ENCODE measurements around the gene SORL1-AS1.
A peak's percentile ranks its signal among the peaks of the same experiment; 100 is the strongest.

The SORL1-AS1 gene

DNA sequence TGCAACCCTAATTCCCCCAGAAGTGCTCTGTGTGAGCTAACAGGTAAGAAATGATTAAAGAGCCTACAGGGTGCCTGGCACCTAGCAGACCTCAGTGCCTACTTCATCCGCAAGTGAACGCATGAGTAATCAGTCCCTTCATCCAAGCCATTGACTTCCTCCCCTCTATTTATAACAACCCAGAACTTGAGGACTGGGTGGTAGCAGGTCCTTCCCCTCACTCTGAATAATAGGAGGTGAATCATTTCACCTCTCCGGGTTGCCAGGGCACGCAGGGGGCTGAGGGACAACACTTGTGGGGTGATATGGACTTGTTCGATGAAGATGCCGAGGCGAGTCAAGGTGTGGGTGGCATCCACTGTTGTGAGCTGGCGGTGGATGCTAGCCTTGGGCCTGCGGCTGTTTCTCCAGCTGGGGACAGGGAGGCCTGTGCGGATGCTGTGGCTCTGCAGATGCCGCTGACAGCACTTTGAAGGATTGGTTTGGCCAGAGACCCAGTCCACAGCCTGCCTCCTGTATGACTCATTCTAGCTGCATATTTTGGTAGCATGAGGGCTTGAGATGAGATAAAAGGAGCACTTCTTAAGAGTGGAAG lies 11.7 kb upstream of the SORL1-AS1 start:
- intact Hi-C loops (cut with DNase I; ENCODE audit: low total_unique reads), result no loop called here
- Histone ChIP-seq H3K4me3 (no peak overlapping the region), H3K9me3 (no peaks in the 10 kb centered on the region), H3K27ac (peak overlapping the region in 3 of 5 donors; percentile 22 to 68 (median 63)), H3K36me3 (no peaks in the 10 kb centered on the region), H3K27me3 (no peaks in the 10 kb centered on the region), H3K4me1 (peaks cover 22 to 72% (median 47%) of the 10 kb centered on the region in 4 donors)
- peak in 1 of 2 donors; percentile 76 for DNase-seq
- TF ChIP-seq POLR2AphosphoS5 (IDR thresholded peaks at IDR 0.05) (peak in 1 of 3 donors; percentile 18), POLR2A (IDR thresholded peaks at IDR 0.05) (no peak)
- 48 to 80% (median 73%) methylated on average over 10 to 11 of the region's 11 CpGs for WGBS, 5 donors

DNA sequence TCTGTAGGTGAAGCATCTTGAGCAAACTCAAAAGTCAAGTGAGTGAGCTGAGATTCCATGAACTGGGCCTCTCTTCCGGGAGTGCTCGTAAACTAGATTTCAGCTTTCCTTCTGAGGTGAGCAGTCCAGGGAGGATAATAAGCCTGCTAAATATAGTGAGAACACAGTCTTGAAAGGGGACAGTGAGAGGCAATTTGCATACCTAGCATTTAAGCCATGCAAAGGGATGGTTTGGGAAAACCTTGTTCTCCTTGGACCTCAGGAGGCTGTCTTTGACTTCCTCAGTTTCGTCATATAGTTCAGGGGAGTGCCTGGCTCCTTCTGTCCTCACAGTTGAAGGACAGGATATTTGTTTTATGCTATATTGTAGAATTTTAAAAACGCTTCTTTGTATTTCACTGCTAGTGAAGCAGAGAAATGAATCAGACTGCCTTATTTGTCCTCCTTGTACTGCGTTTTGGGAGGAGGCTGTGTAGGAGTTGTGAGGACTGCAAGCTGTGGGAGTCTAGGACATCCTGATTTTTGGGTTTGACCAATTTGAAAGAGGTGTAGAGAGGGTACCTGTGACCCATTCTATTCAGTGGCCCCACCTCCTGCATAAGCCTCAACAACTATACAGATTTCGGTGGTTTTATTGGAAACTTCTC lies 11.0 kb upstream of the SORL1-AS1 start:
- peak overlapping the region in 3 of 5 donors; percentile 22 to 68 (median 63) for H3K27ac ChIP-seq
- no peaks in the 10 kb centered on the region for H3K36me3 ChIP-seq
- peaks cover 25 to 75% (median 50%) of the 10 kb centered on the region in 4 donors for H3K4me1 ChIP-seq
- intact Hi-C loops (cut with DNase I; ENCODE audit: low total_unique reads), result no loop called here
- no peaks in the 10 kb centered on the region for H3K9me3 ChIP-seq
- TF ChIP-seq POLR2AphosphoS5 (IDR thresholded peaks at IDR 0.05), result no peak
- TF ChIP-seq EP300 (IDR thresholded peaks at IDR 0.05), result no peak
- TF ChIP-seq, protein P1, sequence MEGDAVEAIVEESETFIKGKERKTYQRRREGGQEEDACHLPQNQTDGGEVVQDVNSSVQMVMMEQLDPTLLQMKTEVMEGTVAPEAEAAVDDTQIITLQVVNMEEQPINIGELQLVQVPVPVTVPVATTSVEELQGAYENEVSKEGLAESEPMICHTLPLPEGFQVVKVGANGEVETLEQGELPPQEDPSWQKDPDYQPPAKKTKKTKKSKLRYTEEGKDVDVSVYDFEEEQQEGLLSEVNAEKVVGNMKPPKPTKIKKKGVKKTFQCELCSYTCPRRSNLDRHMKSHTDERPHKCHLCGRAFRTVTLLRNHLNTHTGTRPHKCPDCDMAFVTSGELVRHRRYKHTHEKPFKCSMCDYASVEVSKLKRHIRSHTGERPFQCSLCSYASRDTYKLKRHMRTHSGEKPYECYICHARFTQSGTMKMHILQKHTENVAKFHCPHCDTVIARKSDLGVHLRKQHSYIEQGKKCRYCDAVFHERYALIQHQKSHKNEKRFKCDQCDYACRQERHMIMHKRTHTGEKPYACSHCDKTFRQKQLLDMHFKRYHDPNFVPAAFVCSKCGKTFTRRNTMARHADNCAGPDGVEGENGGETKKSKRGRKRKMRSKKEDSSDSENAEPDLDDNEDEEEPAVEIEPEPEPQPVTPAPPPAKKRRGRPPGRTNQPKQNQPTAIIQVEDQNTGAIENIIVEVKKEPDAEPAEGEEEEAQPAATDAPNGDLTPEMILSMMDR (IDR thresholded peaks at IDR 0.05), result no peak
- TF ChIP-seq POLR2A (IDR thresholded peaks at IDR 0.05), result no peak
- 80 to 89% (median 82%) methylated on average over 6 of the region's 6 CpGs for WGBS, 5 donors
- no peaks in the 10 kb centered on the region for H3K27me3 ChIP-seq
- no peak overlapping the region for H3K4me3 ChIP-seq
- DNase-seq, result no peak

DNA sequence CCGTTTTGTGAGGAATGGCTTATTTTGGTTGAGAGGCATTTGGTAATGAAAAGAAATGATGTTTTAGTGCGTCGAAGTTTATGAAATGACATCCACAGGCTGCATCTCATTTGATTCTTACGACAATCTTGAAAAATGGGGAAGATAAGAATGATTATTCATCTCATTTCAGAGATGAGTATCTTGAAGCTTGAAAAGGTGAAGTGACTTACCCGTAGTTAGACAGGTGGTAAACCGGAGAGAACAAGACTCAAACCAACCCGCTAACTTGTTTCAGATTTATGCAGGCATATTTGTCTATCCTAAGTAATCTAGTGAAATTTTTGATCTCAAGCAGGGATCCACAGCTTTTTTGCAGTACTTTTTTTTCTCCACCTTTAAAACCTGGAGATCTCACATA lies 9.1 kb upstream of the SORL1-AS1 start:
- intact Hi-C loops (cut with DNase I; ENCODE audit: low total_unique reads), result no loop called here
- TF ChIP-seq EP300 (IDR thresholded peaks at IDR 0.05), result no peak
- TF ChIP-seq, protein P1 (IDR thresholded peaks at IDR 0.05), result no peak
- no peak for TF ChIP-seq POLR2A (IDR thresholded peaks at IDR 0.05)
- no peak for TF ChIP-seq POLR2AphosphoS5 (IDR thresholded peaks at IDR 0.05)

DNA sequence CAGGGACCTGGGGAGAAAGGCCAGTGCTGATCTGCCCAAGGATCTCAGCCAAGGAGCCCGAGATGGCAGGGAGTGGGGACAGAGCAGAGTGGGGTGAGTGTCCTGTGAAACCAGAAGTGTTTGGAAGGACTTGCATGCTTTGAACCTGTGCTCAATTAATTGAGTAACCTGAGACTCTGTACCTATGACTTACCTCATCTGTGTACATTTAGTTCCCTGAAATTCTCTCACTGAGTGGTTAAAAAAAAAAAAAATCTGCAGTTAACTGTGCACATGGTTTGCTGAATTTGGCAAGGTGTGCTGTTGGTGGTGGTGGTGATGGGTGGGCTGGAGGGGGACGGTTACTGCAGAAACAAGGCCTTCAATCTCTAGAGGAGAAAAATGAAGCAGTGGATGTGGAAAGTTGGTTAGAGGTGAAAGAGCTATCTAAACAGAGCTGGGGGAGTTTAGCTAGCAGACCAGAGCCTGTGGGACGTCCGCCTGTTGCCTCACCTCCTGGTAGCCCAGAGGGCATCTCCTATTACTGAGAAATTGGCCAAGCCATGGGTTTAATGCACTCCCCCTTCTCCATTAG lies 8.3 kb upstream of the SORL1-AS1 start:
- Histone ChIP-seq H3K4me3 (no peak overlapping the region), H3K9me3 (no peaks in the 10 kb centered on the region), H3K27me3 (no peaks in the 10 kb centered on the region), H3K27ac (peak overlapping the region in 2 of 5 donors; percentile 8 to 59), H3K36me3 (no peaks in the 10 kb centered on the region), H3K4me1 (peaks cover 10 to 49% (median 30%) of the 10 kb centered on the region in 4 donors)
- WGBS, 5 donors, result 63 to 84% (median 73%) methylated on average over 4 of the region's 4 CpGs
- peak in 1 of 2 donors; percentile 46 for DNase-seq
- intact Hi-C loops (cut with DNase I; ENCODE audit: low total_unique reads), result no loop called here
- TF ChIP-seq EP300 (IDR thresholded peaks at IDR 0.05), result no peak
- TF ChIP-seq POLR2A (IDR thresholded peaks at IDR 0.05), result no peak
- TF ChIP-seq, protein P1 (IDR thresholded peaks at IDR 0.05), result no peak
- no peak for TF ChIP-seq POLR2AphosphoS5 (IDR thresholded peaks at IDR 0.05)

More for the DNA sequence above, 9.1 kb upstream of the SORL1-AS1 start:
- Histone ChIP-seq H3K4me1 (peaks cover 18 to 57% (median 38%) of the 10 kb centered on the region in 4 donors), H3K9me3 (no peaks in the 10 kb centered on the region), H3K27me3 (no peaks in the 10 kb centered on the region), H3K36me3 (no peaks in the 10 kb centered on the region), H3K4me3 (no peak overlapping the region), H3K27ac (no peak overlapping the region)
- no peak for DNase-seq
- WGBS, 5 donors, result 87 to 93% (median 91%) methylated on average over 7 of the region's 7 CpGs
